ENCODE results near the gene CAPN7. TPM values are rescaled to one million over a fixed set of nuclear protein-coding genes. Genes with fewer than 3 reads are reported as not detected.

CAPN7 gene
- total and polyA plus RNA-seq, 8 donors = 7.1 to 23.9 (median 18.8) TPM

- H3K27me3 ChIP-seq = no peaks in the 10 kb centered on the region
- peak in 2 of 4 donors; percentile 37 to 46 for ATAC-seq
- H3K4me3 ChIP-seq = no peak overlapping the region
- H3K4me1 ChIP-seq = no peaks in the 10 kb centered on the region
- 75 to 79% methylated on average over 5 of the region's 5 CpGs for WGBS, 2 donors
- FAIRE-seq = no peak
- no peaks in the 10 kb centered on the region for H3K9me3 ChIP-seq
- DNase-seq = no peak
- intact Hi-C loops (cut with DNase I) = no loop called here
- H3K27ac ChIP-seq = no peak overlapping the region
- no peak for TF ChIP-seq CTCF (IDR thresholded peaks at IDR 0.05)
- no peaks in the 10 kb centered on the region for H3K36me3 ChIP-seq
These were observed 78.3 kb downstream of the CAPN7 start for GRCh38 chr3:15284121-15284889.

GRCh38 chr3:15286022-15286421, 80.0 kb downstream of the CAPN7 start:
- intact Hi-C loops (cut with DNase I) = no loop called here
- no peak for ATAC-seq

GRCh38 chr3:15287565-15288330, 81.7 kb downstream of the CAPN7 start:
- Histone ChIP-seq H3K4me1 (peaks cover 0 to 4% (median 0%) of the 10 kb centered on the region in 3 donors), H3K27me3 (no peaks in the 10 kb centered on the region), H3K9me3 (no peaks in the 10 kb centered on the region), H3K27ac (no peak overlapping the region), H3K36me3 (no peaks in the 10 kb centered on the region), H3K4me3 (no peak overlapping the region)
- DNase-seq (peak in 1 of 6 donors; percentile 45), FAIRE-seq (no peak), ATAC-seq (peak in 3 of 4 donors; percentile 73 to 83 (median 76))
- 73 to 77% methylated on average over 13 of the region's 13 CpGs for WGBS, 2 donors
- intact Hi-C loops (cut with DNase I) = no loop called here
- no peak for TF ChIP-seq CTCF (IDR thresholded peaks at IDR 0.05)

More at GRCh38 chr3:15286022-15286421, 80.0 kb downstream of the CAPN7 start:
- Histone ChIP-seq H3K4me1 (no peaks in the 10 kb centered on the region), H3K4me3 (no peak overlapping the region), H3K9me3 (no peaks in the 10 kb centered on the region), H3K27me3 (no peaks in the 10 kb centered on the region), H3K27ac (no peak overlapping the region), H3K36me3 (no peaks in the 10 kb centered on the region)
- DNase-seq = no peak
- no peak for TF ChIP-seq CTCF (IDR thresholded peaks at IDR 0.05)
- WGBS, 2 donors = 87 to 88% methylated on average over 8 of the region's 8 CpGs
- FAIRE-seq = no peak

GRCh38 chr3:15288331-15289035, 82.4 kb downstream of the CAPN7 start:
- H3K9me3 ChIP-seq = no peaks in the 10 kb centered on the region
- peaks cover 0 to 4% (median 0%) of the 10 kb centered on the region in 3 donors for H3K4me1 ChIP-seq
- H3K4me3 ChIP-seq = no peak overlapping the region
- TF ChIP-seq CTCF (IDR thresholded peaks at IDR 0.05) = no peak
- H3K27me3 ChIP-seq = no peaks in the 10 kb centered on the region
- no peak overlapping the region for H3K27ac ChIP-seq
- 91 to 98% methylated on average over 10 of the region's 10 CpGs for WGBS, 2 donors
- FAIRE-seq (no peak), ATAC-seq (no peak), DNase-seq (no peak)
- intact Hi-C loops (cut with DNase I) = no loop called here
- H3K36me3 ChIP-seq = no peaks in the 10 kb centered on the region

Measured in pancreas (tissue), 10 donors.